Measurements from ENCODE around the gene SMC1B. TPM values are rescaled to one million over a fixed set of nuclear protein-coding genes. Genes with fewer than 3 reads are reported as not detected.

SMC1B gene
- total and polyA plus RNA-seq, 9 of the 15 experiments (the other 6 are each of a cell fraction or from before 2014, with no cell fraction given): 0.03 TPM; not detected in 8

- ChIA-PET POLR2A (no interaction called here), CTCF (ENCODE audit: low intra/inter-chr PET ratio) (no interaction called here)
- intact Hi-C loops (cut with micrococcal nuclease): no loop called here
- no TSS peak for BruUV-seq (replicated peaks)
- DNase-seq (ENCODE audit: extremely low read depth in 1 of 4, low spot score in 3 of 4) (no peak), ATAC-seq (no peak), FAIRE-seq (no peak)
- no peaks in the 10 kb centered on the region for H3K9me1 ChIP-seq (ENCODE audit: control insufficient read depth, insufficient read depth, low read length)
- in situ Hi-C loops (cut with MboI): no loop called here
- H3K4me1 ChIP-seq (replicated peaks in 1 of 2; ENCODE audit: control insufficient read depth in 2 of 2, insufficient read depth in 2 of 2, low read length in 2 of 2): no peaks in the 10 kb centered on the region
- WGBS (ENCODE audit: insufficient coverage, low coverage, missing lambda C conversion rate): 0% methylated on average over 1 of the region's 1 CpG
- H4K20me1 ChIP-seq (replicated peaks; ENCODE audit: control insufficient read depth, insufficient read depth, low read length): no peaks in the 10 kb centered on the region
- no peak for TF ChIP-seq USF2 (CRISPR knock-in tag; IDR thresholded peaks at IDR 0.05)
- no peak for TF ChIP-seq GTF2E2 (tag; IDR thresholded peaks at IDR 0.05)
- TF ChIP-seq EGR1 (conservative IDR thresholded peaks at IDR 0.05): no peak
- no peak for TF ChIP-seq CBX3 (IDR thresholded peaks at IDR 0.05; ENCODE audit: borderline replicate concordance in 1 of 2, low read length in 2 of 2)
- no peak for TF ChIP-seq BRCA1 (IDR thresholded peaks at IDR 0.05)
- no peak for TF ChIP-seq BRCA1 (CRISPR knock-in tag; IDR thresholded peaks at IDR 0.05)
- no peak for TF ChIP-seq NR3C1 (CRISPR knock-in tag; IDR thresholded peaks at IDR 0.05)
- TF ChIP-seq BCL6 (CRISPR knock-in tag; IDR thresholded peaks at IDR 0.05): no peak
- no peak for TF ChIP-seq IRF1 (CRISPR knock-in tag; IDR thresholded peaks at IDR 0.05; ENCODE audit: borderline replicate concordance)
- TF ChIP-seq ZNF57 (CRISPR knock-in tag; IDR thresholded peaks at IDR 0.05): no peak
- no peak for TF ChIP-seq MCM3 (IDR thresholded peaks at IDR 0.05)
- H3K27ac ChIP-seq (ENCODE audit: extremely low read depth, low read depth, low read length): no peak overlapping the region
- H3K79me2 ChIP-seq (ENCODE audit: control insufficient read depth, insufficient read depth, low read length): no peaks in the 10 kb centered on the region
- no peak overlapping the region for H2AFZ ChIP-seq (ENCODE audit: low read depth, low read length)
- H3K9ac ChIP-seq (ENCODE audit: insufficient read depth in 1 of 2, low read depth in 2 of 2, low read length in 2 of 2): no peak overlapping the region
- no peak overlapping the region for H3K4me2 ChIP-seq (ENCODE audit: insufficient read depth, low read length)
- H3K9me3 ChIP-seq (replicated peaks; ENCODE audit: control insufficient read depth, insufficient read depth, low read depth, low read length): no peaks in the 10 kb centered on the region
- no peak overlapping the region for H3K4me3 ChIP-seq
- no peaks in the 10 kb centered on the region for H3K36me3 ChIP-seq (ENCODE audit: control insufficient read depth, insufficient read depth, low read length)
- no peaks in the 10 kb centered on the region for H3K27me3 ChIP-seq (ENCODE audit: control insufficient read depth in 2 of 2, insufficient read depth in 2 of 2, low read length in 2 of 2)
Measured at GRCh38 chr22:45376703-45377102, 36.7 kb downstream of the SMC1B start.

All from K562 (cell line).